Endothelial cell of umbilical vein (primary cell): ENCODE measurements around the gene ADCYAP1. TPM values are rescaled to one million over a fixed set of nuclear protein-coding genes. Genes with fewer than 3 reads are reported as not detected.

ENCODE experiments used
- BruUV-seq: library from RNA; stranded (reverse); fragments of 400-500 nt; replicated peaks from 2 replicates; lab custom pipeline; 2021; lab: Mats Ljungman, UMichigan
- CTCF ChIA-PET: fragments of 300-600, 350-600 bp; sonication (Branson Sonifier 250); formaldehyde crosslinking; loops from one replicate; lab custom pipeline; 2021; ENCODE audit warnings: antibody characterized with exemption, inconsistent platforms; lab: Charles Lee
- POLR2A ChIA-PET: fragments of 300-600, 350-600 bp; sonication (Branson Sonifier 250); formaldehyde crosslinking; loops from one replicate; lab custom pipeline; 2021; ENCODE audit warnings: antibody characterized with exemption, inconsistent platforms; lab: Charles Lee
- DNase-seq: peaks from one replicate; pipeline ENCODE4 v3.0.0-alpha.2; 2011; ENCODE audit warnings: low read depth, low spot score
- FAIRE-seq: peaks from 2 replicates; lab custom pipeline; 2011; peaks lifted over from hg19 to GRCh38; lab: Jason Lieb, UNC
- H2AFZ ChIP-seq: 2 replicates; pipeline ENCODE4 v1.6.0; 2012; ENCODE audit warnings: low read depth, low read length, control low read depth, inconsistent platforms
- H3K27ac ChIP-seq: 2 replicates; pipeline ENCODE4 v1.5.1; 2011; ENCODE audit warnings: low read depth, mild to moderate bottlenecking, control low read depth, low read length, moderate library complexity; ENCODE audit not compliant: insufficient read depth
- H3K27me3 ChIP-seq, 2 experiments: 2 replicates each; pipeline versions ENCODE4 v1.6.0 to v1.6.1; 2011; ENCODE audit warnings: low read length in 2 of 2, mixed read lengths in 1 of 2; ENCODE audit not compliant: control insufficient read depth in 2 of 2, insufficient read depth in 2 of 2
- H3K36me3 ChIP-seq, 2 experiments: 2 replicates in 1 of 2; 3 replicates in 1 of 2; pipeline ENCODE4 v1.5.1; 2011; ENCODE audit warnings: low read length in 2 of 2, mild to moderate bottlenecking in 1 of 2, moderate library complexity in 1 of 2; ENCODE audit not compliant: control insufficient read depth in 2 of 2, insufficient read depth in 2 of 2; ENCODE audit errors: extremely low read depth in 1 of 2
- H3K4me1 ChIP-seq: 3 replicates; pipeline ENCODE4 v1.5.1; 2011; ENCODE audit warnings: mild to moderate bottlenecking, low read length; ENCODE audit not compliant: control insufficient read depth, insufficient read depth; ENCODE audit errors: extremely low read depth
- H3K4me2 ChIP-seq: 2 replicates; pipeline ENCODE4 v1.6.1; 2011; ENCODE audit warnings: low read length, control low read depth, mixed read lengths; ENCODE audit not compliant: insufficient read depth
- H3K4me3 ChIP-seq, 3 experiments: fragments of 200-600 bp in 1 of 3; sonication (generic), shearing (Covaris generic) in 1 of 3; replicated peaks in 1 of 3; 2 replicates each; pipeline ENCODE4 v1.5.1; 2011 to 2016; ENCODE audit warnings: control low read depth in 3 of 3, low read length in 3 of 3, mild to moderate bottlenecking in 2 of 3, inconsistent platforms in 1 of 3, low read depth in 1 of 3, moderate library complexity in 1 of 3; ENCODE audit not compliant: insufficient read depth in 1 of 3
- H3K79me2 ChIP-seq: 2 replicates; pipeline ENCODE4 v1.6.0; 2012; ENCODE audit warnings: low read length, inconsistent platforms; ENCODE audit not compliant: control insufficient read depth, insufficient read depth
- H3K9ac ChIP-seq: replicated peaks from 2 replicates; pipeline ENCODE3; 2011; ENCODE audit warnings: low read length, control low read depth; ENCODE audit not compliant: insufficient read depth; ENCODE audit errors: extremely low read depth
- H3K9me1 ChIP-seq: replicated peaks from 3 replicates; pipeline ENCODE4 v1.6.0; 2011; ENCODE audit warnings: mild to moderate bottlenecking, low read length; ENCODE audit not compliant: control insufficient read depth, insufficient read depth; ENCODE audit errors: extremely low read depth
- H3K9me3 ChIP-seq: replicated peaks from 2 replicates; pipeline ENCODE4 v1.5.1; 2012; ENCODE audit warnings: low read length, inconsistent platforms; ENCODE audit not compliant: control insufficient read depth, insufficient read depth
- H4K20me1 ChIP-seq: replicated peaks from 2 replicates; pipeline ENCODE3; 2011; ENCODE audit warnings: mild to moderate bottlenecking, low read length; ENCODE audit not compliant: control insufficient read depth, insufficient read depth; ENCODE audit errors: extremely low read depth
- CTCF ChIP-seq, 2 donors: IDR thresholded peaks; 1 replicate in 1 of 2; 2 replicates in 1 of 2; pipeline ENCODE4 v1.5.1; 2011; ENCODE audit warnings: low read length in 2 of 2, mild to moderate bottlenecking in 2 of 2, moderate library complexity in 2 of 2, control low read depth in 1 of 2, inconsistent platforms in 1 of 2, low read depth in 1 of 2; ENCODE audit not compliant: insufficient read depth in 1 of 2; ENCODE audit errors: extremely low read depth in 1 of 2
- EZH2 ChIP-seq: IDR thresholded peaks from 2 replicates; pipeline ENCODE4 v1.6.1; 2012; ENCODE audit warnings: borderline replicate concordance, low read depth, mild to moderate bottlenecking, moderate library complexity, low read length, inconsistent platforms; ENCODE audit not compliant: severe bottlenecking
- FOS ChIP-seq: IDR thresholded peaks from 2 replicates; pipeline ENCODE4 v1.6.1; 2011; ENCODE audit warnings: mild to moderate bottlenecking, low read length, moderate library complexity, borderline replicate concordance; ENCODE audit not compliant: insufficient read depth
- GATA2 ChIP-seq: IDR thresholded peaks from 2 replicates; pipeline ENCODE4 v1.7.0; 2011; ENCODE audit warnings: low read depth, mild to moderate bottlenecking, moderate library complexity, mixed read lengths, low read length; ENCODE audit not compliant: insufficient read length, insufficient read depth
- JUN ChIP-seq: IDR thresholded peaks from 2 replicates; pipeline ENCODE4 v1.6.1; 2011; ENCODE audit warnings: borderline replicate concordance, low read depth; ENCODE audit not compliant: insufficient read length, insufficient read depth
- POLR2AphosphoS5 ChIP-seq: IDR thresholded peaks from 2 replicates; pipeline ENCODE4 v1.6.1; 2012; ENCODE audit warnings: low read depth, mild to moderate bottlenecking, control low read depth, low read length, moderate library complexity; ENCODE audit not compliant: insufficient read depth
- dilution Hi-C: fragments of 300-500 bp; cut with MboI; formaldehyde crosslinking; loops from one replicate; pipeline ENCODE4 v1.15.0; 2019; ENCODE audit warnings: low sequenced_read_pairs; ENCODE audit not compliant: extremely low pct_ligation_motif_present
- intact Hi-C: fragments of 100-400 bp; cut with micrococcal nuclease; formaldehyde crosslinking; loops from one replicate; pipeline ENCODE4 v1.10.0; 2022
- polyA plus RNA-seq, 4 experiments: library from polyadenylated mRNA; depleted of rRNA in 3 of 4; stranded (reverse) in 3 of 4; unstranded in 1 of 4; fragments of >200 nt; gene quantifications; 2 replicates each; pipeline versions ENCODE4 v1.2.1 to v1.2.3, GENCODE V29; 2011 to 2012; ENCODE audit warnings: missing spikeins in 1 of 4
- total RNA-seq: library from RNA; stranded (reverse); gene quantifications from 2 replicates; pipeline ENCODE4 v1.2.3, GENCODE V29; 2021

ADCYAP1 gene
- total and polyA plus RNA-seq, 2 donors (not counting 3 experiments of a cell fraction or from before 2014, with no cell fraction given) = not detected

- H3K4me3 ChIP-seq = no peak overlapping the region
- no peaks in the 10 kb centered on the region for H4K20me1 ChIP-seq
- no peaks in the 10 kb centered on the region for H3K79me2 ChIP-seq
- H3K27ac ChIP-seq = no peak overlapping the region
- no peaks in the 10 kb centered on the region for H3K9me3 ChIP-seq
- ChIA-PET POLR2A (no interaction called here), CTCF (no interaction called here)
- FAIRE-seq (no peak), DNase-seq (no peak)
- H3K36me3 ChIP-seq = no peaks in the 10 kb centered on the region
- intact Hi-C loops = no loop called here
- H3K9me1 ChIP-seq = no peaks in the 10 kb centered on the region
- H3K4me2 ChIP-seq = no peak overlapping the region
- dilution Hi-C loops = no loop called here
- H3K9ac ChIP-seq = no peak overlapping the region
- peaks cover 72 to 97% of the 10 kb centered on the region in 2 experiments for H3K27me3 ChIP-seq
- peak; percentile 85 for TF ChIP-seq EZH2
- no peak for TF ChIP-seq FOS
- H2AFZ ChIP-seq = no peak overlapping the region
- H3K4me1 ChIP-seq = peaks cover 7% of the 10 kb centered on the region
- no TSS peak for BruUV-seq
These were observed 1.9 kb downstream of the ADCYAP1 start for GRCh38 chr18:906416-907114.

GRCh38 chr18:907115-907884 lies 2.6 kb downstream of the ADCYAP1 start:
- no peak for DNase-seq

More at GRCh38 chr18:907115-907884, 2.6 kb downstream of the ADCYAP1 start:
- H3K9me3 ChIP-seq = no peaks in the 10 kb centered on the region
- no peak overlapping the region for H3K9ac ChIP-seq
- CTCF ChIA-PET = interaction anchor here (2.6 kb wide), 1 partner anchor 54 kb away, joined by 6 read pairs; no protein-coding TSS in a partner anchor
- dilution Hi-C loops = no loop called here
- no peak overlapping the region for H2AFZ ChIP-seq
- H3K27ac ChIP-seq = no peak overlapping the region
- no peaks in the 10 kb centered on the region for H4K20me1 ChIP-seq
- no peak for FAIRE-seq
- BruUV-seq = no TSS peak
- intact Hi-C loops = no loop called here
- no peaks in the 10 kb centered on the region for H3K9me1 ChIP-seq
- H3K4me3 ChIP-seq = peak overlapping the region in 1 of 3 experiments; percentile 14
- no peaks in the 10 kb centered on the region for H3K79me2 ChIP-seq
- no peak overlapping the region for H3K4me2 ChIP-seq
- no peaks in the 10 kb centered on the region for H3K36me3 ChIP-seq
- H3K4me1 ChIP-seq = peaks cover 7% of the 10 kb centered on the region
- no peak for TF ChIP-seq CTCF (IDR thresholded peaks at IDR 0.05; ENCODE audit: extremely low read depth in 1 of 2, insufficient read depth in 1 of 2, low read depth in 1 of 2, low read length in 2 of 2)
- TF ChIP-seq GATA2 = no peak
- TF ChIP-seq POLR2AphosphoS5 = no peak
- TF ChIP-seq EZH2 = no peak
- TF ChIP-seq FOS = no peak
- TF ChIP-seq JUN = no peak
- POLR2A ChIA-PET = no interaction called here
- peaks cover 69 to 98% of the 10 kb centered on the region in 2 experiments for H3K27me3 ChIP-seq
